Stimulated activated naive CD8-positive, alpha-beta T cell treated with anti-CD3 and anti-CD28 coated beads, Interleukin-15, amount 100 ng/mL, for 72 hours (primary cell): ENCODE data around the gene RAPGEFL1.
A peak's percentile ranks its signal among the peaks of the same experiment; 100 is the strongest.
"Not testable (repeated sequence)": the region's sequence is repeated elsewhere in the genome, so short reads cannot be mapped to it uniquely, and the experiment has no call there.

Experiments
- ATAC-seq: fragments of 150-1000 bp; cut with Tn5 transposase; 2 replicates; pipeline ENCODE4 v1.10.0; 2021; ENCODE audit warnings: mild to moderate bottlenecking, moderate library complexity
- DNase-seq, 2 donors: peaks; one replicate each; pipeline ENCODE4 v3.0.0; 2021 to 2022
- H3K27ac Mint-ChIP-seq, 2 donors: one replicate each; pipeline ENCODE4 v1.8.0; 2022; ENCODE audit warnings: mild to moderate bottlenecking in 2 of 2, mixed read lengths in 2 of 2, moderate library complexity in 2 of 2
- H3K27me3 Mint-ChIP-seq: one replicate; pipeline ENCODE4 v1.8.0; 2022; ENCODE audit warnings: mixed read lengths
- H3K4me1 Mint-ChIP-seq: one replicate; pipeline ENCODE4 v1.8.0; 2022; ENCODE audit warnings: mild to moderate bottlenecking, mixed read lengths
- H3K4me3 Mint-ChIP-seq, 2 donors: one replicate each; pipeline ENCODE4 v1.8.0; 2022; ENCODE audit warnings: mild to moderate bottlenecking in 2 of 2, mixed read lengths in 2 of 2, moderate library complexity in 1 of 2
- H3K9me3 Mint-ChIP-seq, 2 donors: one replicate each; pipeline ENCODE4 v1.8.0; 2022; ENCODE audit warnings: mixed read lengths in 2 of 2

RAPGEFL1 gene, protein sequence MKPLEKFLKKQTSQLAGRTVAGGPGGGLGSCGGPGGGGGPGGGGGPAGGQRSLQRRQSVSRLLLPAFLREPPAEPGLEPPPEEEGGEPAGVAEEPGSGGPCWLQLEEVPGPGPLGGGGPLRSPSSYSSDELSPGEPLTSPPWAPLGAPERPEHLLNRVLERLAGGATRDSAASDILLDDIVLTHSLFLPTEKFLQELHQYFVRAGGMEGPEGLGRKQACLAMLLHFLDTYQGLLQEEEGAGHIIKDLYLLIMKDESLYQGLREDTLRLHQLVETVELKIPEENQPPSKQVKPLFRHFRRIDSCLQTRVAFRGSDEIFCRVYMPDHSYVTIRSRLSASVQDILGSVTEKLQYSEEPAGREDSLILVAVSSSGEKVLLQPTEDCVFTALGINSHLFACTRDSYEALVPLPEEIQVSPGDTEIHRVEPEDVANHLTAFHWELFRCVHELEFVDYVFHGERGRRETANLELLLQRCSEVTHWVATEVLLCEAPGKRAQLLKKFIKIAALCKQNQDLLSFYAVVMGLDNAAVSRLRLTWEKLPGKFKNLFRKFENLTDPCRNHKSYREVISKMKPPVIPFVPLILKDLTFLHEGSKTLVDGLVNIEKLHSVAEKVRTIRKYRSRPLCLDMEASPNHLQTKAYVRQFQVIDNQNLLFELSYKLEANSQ

DNA sequence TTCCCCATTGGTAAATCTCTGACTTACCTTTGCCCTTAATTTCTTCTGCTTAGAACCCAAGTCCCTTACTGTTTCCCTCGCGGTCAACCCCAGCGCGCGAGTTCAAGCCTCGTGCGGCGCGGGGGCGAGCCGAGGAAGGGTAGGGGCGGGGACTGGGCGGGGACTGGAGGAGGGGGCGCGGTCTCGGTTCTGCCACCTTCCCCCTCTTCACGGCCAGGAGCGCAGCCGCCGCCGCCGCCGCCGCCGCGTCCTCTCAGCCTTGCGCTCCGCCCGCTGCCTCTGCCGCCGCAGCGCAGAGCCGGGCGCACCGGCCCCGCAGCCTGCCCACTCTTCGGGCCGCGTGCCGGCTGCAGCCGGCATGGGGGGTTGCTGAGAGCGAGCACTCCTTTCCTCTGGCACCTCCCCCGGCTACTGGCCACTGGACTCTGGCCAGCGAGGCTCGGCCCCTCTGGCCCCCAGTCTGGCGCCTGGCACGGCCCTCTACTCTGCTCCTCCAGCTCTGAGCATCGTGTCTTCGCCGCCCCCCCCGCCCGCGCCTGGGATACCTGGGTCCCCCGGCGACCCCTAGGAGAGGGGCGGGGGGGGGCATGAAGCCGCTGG lies at the start of gene RAPGEFL1:
TSS of gene RAPGEFL1 (plus strand) at position 196 of the 600 bp plus-strand sequence. CDS start at position 588, 392 bp downstream.
- Mint-ChIP-seq H3K27ac (peak within 1 kb of the TSS; percentile 21 to 27), H3K4me3 (peak within 1 kb of the TSS; percentile 64 to 72), H3K4me1 (peaks cover 25% of the 10 kb centered on the region), H3K9me3 (no peaks in the 10 kb centered on the region), H3K27me3 (peaks cover 7% of the 10 kb centered on the region)
- peak; percentile 66 to 73 for DNase-seq
- peak; percentile 93 for ATAC-seq

GRCh38 chr17:40129498-40129897 lies 47.8 kb upstream of the RAPGEFL1 start:
- peaks cover 11% of the 10 kb centered on the region for H3K4me1 Mint-ChIP-seq
- DNase-seq, result no peak
- H3K27me3 Mint-ChIP-seq, result no peaks in the 10 kb centered on the region
- ATAC-seq, result no peak
- no peak overlapping the region for H3K4me3 Mint-ChIP-seq
- no peaks in the 10 kb centered on the region for H3K9me3 Mint-ChIP-seq
- no peak overlapping the region for H3K27ac Mint-ChIP-seq

DNA sequence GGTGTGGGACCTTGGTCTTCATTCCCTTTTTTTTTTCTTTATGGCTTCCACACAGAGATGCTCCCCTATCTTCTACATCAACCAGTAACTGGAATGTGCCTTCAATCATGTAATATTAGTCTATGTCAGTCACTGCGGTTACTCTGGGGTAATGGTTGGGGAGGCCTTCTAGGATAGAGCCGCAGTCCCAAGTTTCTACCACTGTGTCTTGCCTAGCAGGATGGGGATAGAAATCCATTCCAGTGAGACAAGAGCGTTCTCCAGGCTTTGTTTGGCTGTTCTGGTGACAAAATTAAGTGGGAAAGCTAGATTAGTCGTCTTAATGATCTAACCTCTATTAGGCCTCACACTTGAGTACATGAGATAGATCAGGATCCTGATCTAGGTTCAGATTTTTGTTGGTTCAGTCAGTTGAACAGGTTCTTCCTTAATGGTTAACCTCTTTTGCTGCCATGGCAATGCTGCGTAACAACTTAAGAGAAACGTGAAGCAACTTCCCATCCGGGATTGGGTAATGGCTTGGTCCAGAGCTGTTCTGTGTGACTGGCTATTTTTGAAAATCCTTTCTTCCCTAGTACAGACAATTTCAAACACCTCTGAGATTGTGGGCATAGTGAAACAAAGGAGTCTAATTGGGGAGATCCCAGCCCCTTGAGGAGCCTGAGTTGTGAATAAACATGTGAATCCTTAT lies 46.8 kb upstream of the RAPGEFL1 start:
- H3K4me3 Mint-ChIP-seq, result no peak overlapping the region
- ATAC-seq, result no peak
- no peak overlapping the region for H3K27ac Mint-ChIP-seq
- no peaks in the 10 kb centered on the region for H3K9me3 Mint-ChIP-seq
- DNase-seq, result no peak
- no peaks in the 10 kb centered on the region for H3K27me3 Mint-ChIP-seq
- H3K4me1 Mint-ChIP-seq, result peaks cover 11% of the 10 kb centered on the region

DNA sequence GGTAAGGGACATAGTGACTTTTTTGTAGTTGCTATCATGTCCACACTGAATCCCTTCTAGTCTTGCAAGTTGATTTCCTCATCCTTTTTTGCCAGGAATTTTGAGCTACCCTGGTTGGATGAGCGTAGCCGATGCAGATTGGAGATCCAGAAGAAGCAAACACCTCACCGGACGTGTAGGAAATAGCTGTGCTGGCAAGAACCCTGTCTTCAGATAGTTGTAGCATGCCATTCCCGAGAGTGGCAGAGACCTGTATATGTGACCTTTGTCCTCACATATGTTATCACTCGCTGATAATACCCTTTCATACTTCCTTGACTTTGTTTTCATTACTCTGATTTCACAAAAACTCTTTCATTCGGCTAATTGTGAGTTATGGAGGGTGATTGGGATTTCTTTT lies 43.1 kb upstream of the RAPGEFL1 start:
- Mint-ChIP-seq H3K9me3 (no peaks in the 10 kb centered on the region), H3K4me1 (peaks cover 29% of the 10 kb centered on the region), H3K27me3 (no peaks in the 10 kb centered on the region), H3K4me3 (no peak overlapping the region), H3K27ac (no peak overlapping the region)
- DNase-seq, result no peak
- no peak for ATAC-seq

- peaks cover 35% of the 10 kb centered on the region for H3K4me1 Mint-ChIP-seq
- no peaks in the 10 kb centered on the region for H3K27me3 Mint-ChIP-seq
- DNase-seq (no peak), ATAC-seq (no peak)
- no peaks in the 10 kb centered on the region for H3K9me3 Mint-ChIP-seq
- no peak overlapping the region for H3K4me3 Mint-ChIP-seq
- H3K27ac Mint-ChIP-seq, result peak overlapping the region in 1 of 2 donors; percentile 7
Measured at GRCh38 chr17:40135817-40136216, 41.5 kb upstream of the RAPGEFL1 start.

- no peak for DNase-seq
- Mint-ChIP-seq H3K4me1 (peaks cover 49% of the 10 kb centered on the region), H3K9me3 (no peaks in the 10 kb centered on the region), H3K27me3 (no peaks in the 10 kb centered on the region), H3K27ac (peak overlapping the region; percentile 97 to 99), H3K4me3 (peak overlapping the region; percentile 80 to 98)
- peak; percentile 21 for ATAC-seq
Measured at GRCh38 chr17:40139566-40140058, 37.7 kb upstream of the RAPGEFL1 start.

DNA sequence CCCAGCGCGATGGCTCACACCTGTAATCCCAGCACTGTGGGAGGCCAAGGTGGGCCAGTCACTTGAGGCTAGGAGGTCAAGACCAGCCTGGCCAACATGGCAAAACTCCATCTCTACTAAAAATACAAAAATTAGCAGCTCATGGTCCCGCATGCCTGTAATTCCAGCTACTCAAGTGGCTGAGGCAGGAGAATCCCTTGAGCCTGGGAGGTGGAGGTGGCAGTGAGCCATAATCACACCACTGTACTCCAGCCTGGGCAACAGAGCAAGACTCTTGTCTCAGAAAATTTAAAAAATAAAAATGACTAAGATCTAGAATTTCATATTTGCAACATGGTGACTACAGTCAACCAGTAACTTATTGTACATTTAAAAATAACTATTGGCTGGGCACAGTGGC lies 34.1 kb upstream of the RAPGEFL1 start:
- Mint-ChIP-seq H3K4me1 (peaks cover 35% of the 10 kb centered on the region), H3K27ac (peak overlapping the region in 1 of 2 donors; percentile 27)
- not testable (repeated sequence) for DNase-seq, H3K27me3 Mint-ChIP-seq, H3K9me3 Mint-ChIP-seq, ATAC-seq, H3K4me3 Mint-ChIP-seq

DNA sequence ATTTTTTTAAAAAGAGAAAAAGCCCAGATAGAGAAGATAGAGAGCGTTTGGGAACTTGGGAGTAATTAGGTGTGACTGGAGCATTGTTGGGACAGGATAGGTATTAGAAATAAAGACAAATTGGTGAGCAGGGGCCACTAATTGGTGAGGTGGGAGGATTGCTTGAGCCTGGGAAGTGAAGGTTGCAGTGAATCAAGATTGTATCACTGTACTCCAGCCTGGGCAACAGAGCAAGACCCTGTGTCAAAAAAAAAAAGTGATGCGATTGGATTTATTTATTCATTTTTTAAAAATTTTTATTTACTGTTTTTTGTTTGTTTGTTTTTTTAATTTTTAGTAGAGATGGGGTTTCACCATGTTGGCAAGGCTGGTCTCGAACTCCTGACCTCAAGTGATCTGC lies 31.8 kb upstream of the RAPGEFL1 start:
- H3K4me3 Mint-ChIP-seq, result no peak overlapping the region
- ATAC-seq (no peak), DNase-seq (no peak)
- peaks cover 33% of the 10 kb centered on the region for H3K4me1 Mint-ChIP-seq
- no peaks in the 10 kb centered on the region for H3K27me3 Mint-ChIP-seq
- no peak overlapping the region for H3K27ac Mint-ChIP-seq
- H3K9me3 Mint-ChIP-seq, result no peaks in the 10 kb centered on the region

DNA sequence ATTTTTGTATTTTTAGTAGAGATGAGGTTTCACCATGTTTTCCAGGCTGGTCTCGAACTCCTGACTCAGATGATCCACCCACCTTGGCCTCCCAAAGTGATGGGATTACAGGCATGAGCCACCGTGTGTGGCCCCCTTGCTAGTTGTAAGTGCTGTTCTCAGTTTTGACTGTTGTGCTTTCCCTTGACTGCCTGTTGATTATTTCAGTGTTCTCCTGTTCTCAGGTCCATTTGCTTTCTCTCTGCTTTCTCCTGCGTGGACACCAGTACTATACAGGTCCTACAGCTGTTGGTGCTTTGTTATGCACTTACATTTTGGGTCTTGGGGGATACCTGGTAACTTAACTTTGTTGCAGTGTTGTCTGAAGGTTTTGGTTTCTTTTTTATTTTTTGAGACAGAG lies 28.7 kb upstream of the RAPGEFL1 start:
- ATAC-seq (no peak), DNase-seq (no peak)
- Mint-ChIP-seq H3K27ac (no peak overlapping the region), H3K9me3 (no peaks in the 10 kb centered on the region), H3K4me3 (no peak overlapping the region), H3K27me3 (no peaks in the 10 kb centered on the region), H3K4me1 (peaks cover 27% of the 10 kb centered on the region)

- Mint-ChIP-seq H3K27me3 (no peaks in the 10 kb centered on the region), H3K4me1 (peaks cover 39% of the 10 kb centered on the region), H3K27ac (no peak overlapping the region), H3K4me3 (no peak overlapping the region), H3K9me3 (no peaks in the 10 kb centered on the region)
- DNase-seq (no peak), ATAC-seq (no peak)
Measured at GRCh38 chr17:40150276-40150675, 27.0 kb upstream of the RAPGEFL1 start.

GRCh38 chr17:40151414-40151963 lies 25.8 kb upstream of the RAPGEFL1 start:
- no peak overlapping the region for H3K4me3 Mint-ChIP-seq
- no peaks in the 10 kb centered on the region for H3K9me3 Mint-ChIP-seq
- peaks cover 43% of the 10 kb centered on the region for H3K4me1 Mint-ChIP-seq
- H3K27me3 Mint-ChIP-seq, result no peaks in the 10 kb centered on the region
- no peak overlapping the region for H3K27ac Mint-ChIP-seq
- ATAC-seq, result no peak
- no peak for DNase-seq

DNA sequence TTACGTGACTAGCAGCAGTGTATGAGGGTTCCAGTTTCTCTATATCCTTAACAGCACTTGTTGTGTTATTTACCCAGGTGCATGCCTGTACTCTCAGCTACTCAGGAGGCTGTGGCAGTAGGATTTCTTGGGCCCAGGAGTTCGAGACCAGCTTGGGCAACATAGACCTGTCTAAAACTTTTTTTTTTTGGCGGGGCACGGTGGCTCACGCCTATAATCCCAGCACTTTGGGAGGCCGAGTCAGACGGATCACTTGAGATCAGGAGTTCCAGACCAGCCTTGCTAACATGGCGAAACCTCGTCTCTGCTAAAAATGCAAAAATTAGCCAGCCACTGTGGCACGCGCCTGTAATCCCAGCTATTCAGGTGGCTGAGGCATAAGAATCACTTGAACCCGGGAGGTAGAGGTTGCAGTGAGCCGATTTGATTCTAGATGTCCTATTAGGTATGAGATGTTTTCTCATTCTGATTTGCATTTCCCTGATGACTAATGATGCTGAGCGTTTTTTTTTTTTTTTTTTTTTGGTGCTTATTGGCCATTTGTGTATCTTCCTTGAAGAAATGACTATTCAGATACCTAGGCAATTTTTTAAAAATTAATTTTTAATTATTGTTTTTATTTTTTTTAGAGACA lies 23.6 kb upstream of the RAPGEFL1 start:
- Mint-ChIP-seq H3K27ac (peak overlapping the region; percentile 31 to 96), H3K4me3 (no peak overlapping the region), H3K4me1 (peaks cover 31% of the 10 kb centered on the region), H3K9me3 (no peaks in the 10 kb centered on the region), H3K27me3 (no peaks in the 10 kb centered on the region)
- DNase-seq (no peak), ATAC-seq (no peak)

DNA sequence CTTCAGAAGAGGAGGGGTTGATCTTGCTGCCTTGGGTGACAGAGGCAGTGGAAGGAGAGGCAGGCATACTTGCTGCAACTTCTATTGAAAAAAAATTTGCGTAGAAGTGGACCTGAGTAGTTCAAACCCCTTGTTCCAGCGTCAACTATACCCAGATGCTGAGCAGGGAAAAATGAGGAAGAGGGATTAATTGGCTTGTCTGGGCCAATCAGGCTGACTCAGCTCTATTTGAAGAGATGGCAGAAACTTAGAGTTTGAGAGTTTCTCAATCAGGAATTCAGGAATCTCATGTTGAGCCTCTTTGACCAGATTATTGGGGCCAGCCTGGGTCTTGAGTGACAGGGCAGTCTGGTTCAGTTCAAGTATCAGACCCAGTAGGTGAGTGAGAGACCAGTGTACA lies 19.3 kb upstream of the RAPGEFL1 start:
- peak overlapping the region in 1 of 2 donors; percentile 19 for H3K27ac Mint-ChIP-seq

GRCh38 chr17:40158438-40159013 lies 18.7 kb upstream of the RAPGEFL1 start:
- Mint-ChIP-seq H3K27me3 (no peaks in the 10 kb centered on the region), H3K27ac (peak overlapping the region in 1 of 2 donors; percentile 23)

More for the DNA sequence above, 19.3 kb upstream of the RAPGEFL1 start:
- DNase-seq (no peak), ATAC-seq (no peak)
- Mint-ChIP-seq H3K4me3 (no peak overlapping the region), H3K9me3 (no peaks in the 10 kb centered on the region), H3K4me1 (peaks cover 22% of the 10 kb centered on the region), H3K27me3 (no peaks in the 10 kb centered on the region)

More at GRCh38 chr17:40158438-40159013, 18.7 kb upstream of the RAPGEFL1 start:
- no peak overlapping the region for H3K4me3 Mint-ChIP-seq
- peaks cover 17% of the 10 kb centered on the region for H3K4me1 Mint-ChIP-seq
- ATAC-seq, result no peak
- no peaks in the 10 kb centered on the region for H3K9me3 Mint-ChIP-seq
- DNase-seq, result no peak
